Fibroblast of skin of back (primary cell): ENCODE results near the gene CAV1.

Experiments
- DNase-seq: peaks from one replicate; pipeline ENCODE4 v3.0.0-alpha.2; 2013

The CAV1 gene

DNA sequence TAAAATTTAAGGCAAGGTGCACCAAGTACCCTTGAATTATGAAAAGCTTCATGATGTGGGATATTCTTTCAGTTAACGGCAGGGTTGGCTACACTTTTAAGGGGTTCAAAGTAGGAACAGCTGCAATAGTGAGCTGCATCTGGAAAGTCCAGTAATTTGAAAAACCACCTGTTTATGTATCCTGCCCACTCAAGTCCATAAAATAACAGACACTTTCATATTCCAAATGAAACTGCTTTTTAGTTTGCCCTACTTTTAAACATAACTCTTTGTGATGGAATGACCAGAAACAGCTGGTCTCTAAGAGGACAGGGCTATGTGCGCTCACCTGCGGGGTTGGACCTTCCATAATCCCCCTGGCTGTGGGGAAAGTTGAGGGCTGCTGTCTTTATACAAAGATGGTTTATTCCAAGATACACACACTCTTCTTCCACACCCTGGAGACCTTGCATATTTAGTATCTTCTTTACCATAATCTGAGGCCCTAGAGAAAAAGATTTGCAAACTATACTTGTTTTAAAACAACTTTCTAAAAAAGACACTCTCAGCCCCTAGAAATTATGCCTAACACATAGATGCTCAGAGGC is 7.4 kb downstream of the CAV1 start:
- DNase-seq = no peak

DNA sequence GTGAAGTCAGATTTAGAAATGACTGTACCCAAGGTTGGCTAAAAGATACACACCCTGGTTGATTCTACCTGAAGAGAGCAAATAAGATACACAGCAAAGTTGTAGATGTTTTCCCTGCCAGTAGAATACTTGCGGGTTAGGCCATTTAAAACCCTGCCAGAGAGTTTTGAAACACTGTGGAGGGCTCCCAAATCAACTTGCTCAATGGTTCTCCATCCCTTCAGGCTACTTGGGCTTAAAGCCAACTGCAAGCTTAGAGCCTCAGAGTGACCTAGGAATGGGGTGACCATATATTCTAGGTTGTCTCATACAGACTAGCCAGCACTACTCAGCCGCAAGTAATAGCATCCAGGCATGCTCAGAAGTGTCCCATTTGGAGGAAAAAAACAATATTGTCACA is 10.0 kb downstream of the CAV1 start:
- no peak for DNase-seq

DNA sequence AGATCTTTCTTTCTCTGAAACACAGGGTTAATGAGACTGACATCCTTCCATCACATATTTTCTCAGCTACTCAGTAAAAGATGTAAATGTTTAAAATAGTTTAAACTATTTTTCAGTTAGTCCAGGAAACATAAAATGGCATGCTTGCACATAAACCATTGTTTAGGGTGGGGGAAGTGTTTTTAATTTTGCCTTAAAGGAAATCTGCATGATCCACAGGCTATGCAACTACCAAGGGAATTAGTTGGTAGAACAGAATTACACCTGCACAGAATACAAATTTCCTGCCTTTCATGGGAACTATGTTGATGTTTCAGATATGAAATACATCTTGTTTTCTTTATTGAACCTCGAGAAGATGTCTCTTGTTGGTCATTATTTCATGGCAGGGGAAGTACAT is 10.6 kb downstream of the CAV1 start:
- no peak for DNase-seq

DNA sequence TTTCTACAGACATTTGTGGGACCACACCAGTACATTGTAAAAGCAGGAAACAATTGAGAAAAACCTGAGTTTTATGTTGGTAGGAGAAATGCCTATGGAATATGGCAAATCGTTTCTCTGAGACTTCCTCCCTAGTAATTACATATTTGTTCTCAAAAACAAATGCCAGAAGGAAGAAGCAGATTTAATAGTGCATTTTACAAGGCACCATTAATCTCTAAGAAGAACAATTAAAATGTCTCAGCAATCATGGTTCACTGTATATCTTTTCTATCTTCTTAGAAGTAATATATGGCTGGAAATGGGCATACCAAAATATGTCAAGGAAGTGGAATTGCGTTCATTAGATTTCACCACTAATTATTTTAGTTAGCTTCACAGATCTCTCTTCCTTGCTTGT is 13.3 kb downstream of the CAV1 start:
- DNase-seq = no peak

DNA sequence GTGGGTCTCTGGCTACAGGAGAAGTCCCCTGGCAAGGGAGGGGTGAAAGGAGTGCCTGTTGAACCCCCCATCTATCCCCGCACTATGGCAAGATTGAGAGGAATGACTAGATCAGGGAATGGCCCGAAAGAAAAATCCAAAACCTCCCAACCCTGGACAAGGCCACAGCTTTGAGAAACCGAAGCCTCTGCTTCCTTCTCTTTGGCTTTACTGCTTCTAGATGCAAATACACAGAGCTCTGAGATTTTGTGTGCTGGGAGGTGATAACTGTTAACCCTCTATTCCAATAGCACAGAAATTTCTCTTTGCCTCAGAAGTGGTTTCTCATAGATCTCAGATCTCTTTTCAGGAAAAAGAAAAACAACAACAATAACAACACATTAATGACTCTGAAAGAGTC is 15.0 kb downstream of the CAV1 start:
- no peak for DNase-seq

- peak; percentile 40 for DNase-seq
These were observed 15.9 kb downstream of the CAV1 start for GRCh38 chr7:116540743-116541142.

- DNase-seq = no peak
These were observed 17.1 kb downstream of the CAV1 start for GRCh38 chr7:116541951-116542350.

DNA sequence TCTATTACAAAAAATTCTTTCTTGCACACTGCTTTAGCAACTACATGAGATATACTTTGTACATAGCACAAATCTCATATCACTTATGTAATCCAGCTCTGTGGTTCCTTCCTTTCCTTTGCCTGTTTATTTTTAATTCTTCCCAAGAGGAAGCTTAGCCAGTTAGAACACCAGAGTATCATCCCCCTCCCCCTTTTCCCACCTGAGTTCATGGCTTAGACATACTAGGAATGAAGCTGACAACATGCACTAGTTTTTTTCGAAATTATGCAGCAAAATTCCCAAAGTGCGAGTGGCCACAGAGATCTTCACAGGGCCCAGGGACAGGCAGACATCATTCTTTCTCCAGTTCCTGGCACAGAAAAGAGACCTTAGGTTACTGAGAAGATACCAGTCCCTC is 17.8 kb downstream of the CAV1 start:
- DNase-seq = peak; percentile 93

DNA sequence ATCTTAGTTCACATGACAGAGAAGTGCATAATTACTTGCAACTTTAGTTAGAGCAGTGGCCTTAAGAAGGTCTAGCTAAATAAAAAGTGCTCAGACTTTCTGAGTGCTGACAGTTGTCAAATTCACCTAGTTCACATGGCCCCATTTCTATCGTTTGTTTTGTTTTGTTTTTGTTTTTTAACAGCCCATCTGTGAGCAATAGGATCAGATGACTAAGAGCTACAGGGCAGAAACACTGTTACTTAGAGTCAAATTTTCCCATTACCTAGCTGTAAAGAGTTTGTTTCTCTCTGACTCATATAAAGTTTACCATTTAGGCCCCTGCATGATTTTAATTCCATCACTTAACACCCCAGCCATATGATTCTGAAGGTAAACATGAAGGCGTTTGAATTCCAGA is 18.8 kb downstream of the CAV1 start:
- peak; percentile 56 for DNase-seq

DNA sequence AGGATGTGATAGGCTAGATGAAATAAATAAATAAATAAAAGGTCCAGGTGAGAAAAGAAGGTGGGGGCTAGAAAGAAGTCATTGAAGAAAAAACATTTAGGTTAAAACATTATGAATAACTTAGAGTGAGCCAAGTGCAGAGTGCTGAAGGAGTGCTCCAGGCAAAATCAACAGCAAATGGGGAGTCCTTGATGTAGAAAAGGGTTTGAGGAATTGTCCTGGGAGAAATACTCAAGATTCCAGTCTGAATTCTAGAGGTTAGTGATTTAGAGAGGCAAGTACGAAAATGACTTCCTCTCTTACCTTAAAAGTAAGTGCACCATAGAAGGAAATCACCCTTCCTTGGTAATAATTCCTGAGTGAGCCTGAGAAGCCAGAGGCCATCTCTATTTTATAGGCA is 19.7 kb downstream of the CAV1 start:
- DNase-seq = no peak

- no peak for DNase-seq
These were observed 20.7 kb downstream of the CAV1 start for GRCh38 chr7:116545411-116545993.

GRCh38 chr7:116546054-116546453 is 21.2 kb downstream of the CAV1 start:
- no peak for DNase-seq

- DNase-seq = peak; percentile 86
These were observed 22.1 kb downstream of the CAV1 start for GRCh38 chr7:116546916-116547315.

DNA sequence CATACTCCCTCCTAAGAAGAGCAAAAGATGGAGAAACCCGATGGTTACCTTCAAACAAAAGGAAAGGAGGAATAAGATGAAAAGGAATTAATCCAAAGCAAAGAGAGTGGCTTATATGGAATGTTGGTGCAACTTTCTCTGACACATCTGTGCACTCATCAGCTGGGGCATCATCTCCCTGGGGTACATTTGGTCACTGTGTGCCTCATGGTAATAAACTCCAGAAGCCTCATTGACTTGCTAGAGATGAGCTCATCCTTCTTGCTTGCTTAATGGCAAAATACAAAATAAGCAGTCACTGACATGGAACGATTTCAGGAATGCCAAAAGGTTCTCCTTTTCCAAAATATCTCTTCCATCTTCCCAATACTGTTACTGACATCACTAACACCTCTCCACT is 22.5 kb downstream of the CAV1 start:
- peak; percentile 94 for DNase-seq

GRCh38 chr7:116548506-116548905 is 23.7 kb downstream of the CAV1 start:
- no peak for DNase-seq

GRCh38 chr7:116549370-116549769 is 24.5 kb downstream of the CAV1 start:
- no peak for DNase-seq

DNA sequence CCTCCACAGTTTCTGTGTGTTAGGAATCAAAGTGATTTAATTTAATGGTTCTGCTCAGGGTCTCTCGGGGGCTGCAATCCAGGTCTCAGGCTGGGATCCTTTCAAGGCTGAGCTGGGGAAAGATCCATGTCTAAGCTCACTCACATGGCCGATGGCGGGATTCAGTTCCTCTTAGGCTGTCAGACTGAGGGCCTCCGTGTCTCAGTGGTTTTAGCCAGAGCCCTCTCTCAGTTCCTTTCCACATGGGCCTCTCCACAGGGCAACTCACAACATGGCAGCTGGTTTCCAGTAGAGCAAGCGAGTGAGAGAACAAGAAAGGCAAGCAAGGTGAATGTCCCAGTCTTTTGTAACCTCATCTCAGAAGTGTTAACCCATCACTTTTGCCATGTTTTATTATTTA is 26.9 kb downstream of the CAV1 start:
- DNase-seq = no peak

DNA sequence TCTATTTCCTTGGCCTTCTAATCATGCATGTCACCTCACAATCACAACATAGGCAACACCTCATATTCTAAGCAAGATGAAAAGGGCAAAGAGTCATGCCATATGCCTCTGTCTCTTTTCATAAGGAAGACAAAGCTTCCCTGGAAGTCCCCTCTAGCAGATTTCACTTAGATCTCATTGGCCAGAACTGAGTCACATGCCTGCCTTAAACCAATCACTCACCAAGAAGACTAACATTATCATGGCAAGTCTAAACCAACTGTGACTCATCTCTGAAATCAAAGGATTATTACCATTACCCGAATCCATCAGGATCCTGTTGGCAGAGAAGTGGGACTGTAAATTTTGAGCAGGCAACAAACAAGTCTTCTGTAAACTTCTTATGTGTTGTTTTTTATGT is 27.8 kb downstream of the CAV1 start:
- peak; percentile 61 for DNase-seq

- DNase-seq = no peak
These were observed 28.5 kb downstream of the CAV1 start for GRCh38 chr7:116553168-116553964.

DNA sequence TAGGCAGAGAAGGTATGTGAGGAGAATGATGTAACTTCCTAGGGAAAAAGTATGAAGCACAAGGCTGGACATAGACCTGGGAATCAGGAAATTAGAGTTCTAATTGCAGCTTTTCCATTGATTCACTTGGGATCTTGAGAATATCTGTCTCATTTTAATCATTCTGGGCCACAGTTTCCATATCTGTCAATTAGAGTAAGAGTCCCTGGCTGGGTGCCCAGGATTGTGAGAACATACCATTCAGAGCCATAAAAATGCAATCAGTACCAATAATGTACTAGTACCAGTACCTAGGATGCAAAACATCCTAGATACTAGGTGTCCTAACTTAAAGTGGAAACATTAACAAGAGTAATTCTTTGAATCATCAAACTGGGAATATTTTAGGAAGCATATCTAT is 29.6 kb downstream of the CAV1 start:
- peak; percentile 25 for DNase-seq

- no peak for DNase-seq
These were observed 30.1 kb downstream of the CAV1 start for GRCh38 chr7:116554911-116555310.

GRCh38 chr7:116557066-116557585 is 32.3 kb downstream of the CAV1 start:
- DNase-seq = no peak

DNA sequence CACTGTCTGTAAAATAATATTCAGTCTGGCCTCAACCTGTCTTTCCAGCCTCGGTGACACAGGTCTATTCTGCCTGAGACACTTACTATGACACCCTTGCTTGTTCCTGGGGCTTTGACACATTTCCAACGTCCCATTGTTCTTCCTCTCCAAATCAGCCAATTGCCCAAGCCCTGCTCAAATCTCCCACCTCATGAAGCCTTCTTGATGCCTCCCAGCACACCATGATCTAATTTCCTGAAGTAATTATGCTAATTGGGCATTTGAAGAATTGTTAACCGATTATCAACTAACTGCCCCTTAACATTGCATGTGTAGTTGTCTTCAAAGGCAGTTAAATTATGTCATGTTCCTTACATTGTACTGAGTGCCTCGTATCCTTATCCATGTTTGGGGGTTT is 33.1 kb downstream of the CAV1 start:
- DNase-seq = no peak
